TTC549 (cell line): ENCODE data around the gene BRCA2.
"Not testable (repeated sequence)": the region's sequence is repeated elsewhere in the genome, so short reads cannot be mapped to it uniquely, and the experiment has no call there.

ENCODE experiments used
- FAIRE-seq: peaks from 2 replicates; lab custom pipeline; 2012; peaks lifted over from hg19 to GRCh38; lab: Jason Lieb, UNC

Gene BRCA2

DNA sequence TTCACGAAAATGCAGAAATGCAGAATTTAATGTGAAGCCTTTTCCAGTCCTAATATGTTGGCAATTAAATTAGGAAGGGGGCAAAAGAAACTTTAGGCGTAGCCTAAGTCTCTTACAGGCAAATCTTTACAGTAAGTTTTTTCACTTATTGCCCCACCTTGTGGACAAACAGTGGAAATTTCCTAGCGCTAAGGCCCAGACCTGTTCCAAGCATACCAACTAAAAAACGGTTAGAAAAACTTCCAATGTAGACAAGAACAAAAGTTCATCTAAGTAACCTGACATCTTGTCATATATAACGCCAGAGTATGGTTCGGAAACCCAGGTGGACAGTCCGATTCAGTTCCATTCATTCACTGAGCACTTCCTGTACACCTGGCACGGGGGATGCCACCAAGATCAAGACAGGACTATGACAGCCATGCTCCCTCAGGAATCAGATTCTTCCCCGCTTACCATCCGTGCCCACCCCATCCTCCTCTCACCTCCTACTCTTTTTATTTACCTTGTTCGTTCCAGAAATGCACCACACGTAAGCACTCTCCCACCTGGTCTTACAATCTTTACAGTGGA is 5.1 kb upstream of the BRCA2 start:
- FAIRE-seq: peak; percentile 75

DNA sequence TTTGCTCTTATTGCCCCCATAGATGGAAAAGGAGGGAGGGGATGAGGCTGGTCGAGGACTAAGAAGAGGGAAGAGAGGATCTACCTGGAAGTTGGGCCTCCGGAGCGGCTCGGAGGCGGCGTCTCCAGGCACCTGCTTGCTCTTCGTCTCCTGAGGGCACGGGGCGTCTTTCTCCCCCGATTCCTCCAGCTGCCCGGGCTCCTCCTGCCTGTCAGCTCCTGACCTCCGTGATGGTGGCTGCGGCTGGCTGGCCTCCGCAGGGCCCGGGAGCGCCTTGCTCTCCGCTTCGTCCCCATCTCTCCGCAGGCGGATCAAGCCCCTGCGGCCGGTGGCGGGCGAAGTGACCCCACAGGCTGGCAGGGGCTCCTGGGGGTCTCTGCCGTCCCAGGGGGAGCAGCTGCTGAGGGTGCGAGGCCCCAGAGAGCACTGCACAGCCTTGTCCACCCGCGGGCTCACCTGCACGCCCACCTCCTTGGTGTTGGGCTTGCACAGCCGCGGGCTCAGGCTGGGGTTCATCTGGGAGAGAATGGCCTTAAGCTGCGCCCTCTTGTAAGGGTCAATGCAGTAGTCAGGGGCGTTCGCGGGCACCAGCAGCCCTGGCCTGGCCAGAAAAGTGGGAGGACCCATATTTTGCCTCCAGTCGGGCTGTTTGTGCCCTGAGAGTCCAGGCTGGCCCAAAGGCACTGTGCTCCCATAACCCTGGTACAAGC is 4.0 kb upstream of the BRCA2 start:
- FAIRE-seq: no peak

DNA sequence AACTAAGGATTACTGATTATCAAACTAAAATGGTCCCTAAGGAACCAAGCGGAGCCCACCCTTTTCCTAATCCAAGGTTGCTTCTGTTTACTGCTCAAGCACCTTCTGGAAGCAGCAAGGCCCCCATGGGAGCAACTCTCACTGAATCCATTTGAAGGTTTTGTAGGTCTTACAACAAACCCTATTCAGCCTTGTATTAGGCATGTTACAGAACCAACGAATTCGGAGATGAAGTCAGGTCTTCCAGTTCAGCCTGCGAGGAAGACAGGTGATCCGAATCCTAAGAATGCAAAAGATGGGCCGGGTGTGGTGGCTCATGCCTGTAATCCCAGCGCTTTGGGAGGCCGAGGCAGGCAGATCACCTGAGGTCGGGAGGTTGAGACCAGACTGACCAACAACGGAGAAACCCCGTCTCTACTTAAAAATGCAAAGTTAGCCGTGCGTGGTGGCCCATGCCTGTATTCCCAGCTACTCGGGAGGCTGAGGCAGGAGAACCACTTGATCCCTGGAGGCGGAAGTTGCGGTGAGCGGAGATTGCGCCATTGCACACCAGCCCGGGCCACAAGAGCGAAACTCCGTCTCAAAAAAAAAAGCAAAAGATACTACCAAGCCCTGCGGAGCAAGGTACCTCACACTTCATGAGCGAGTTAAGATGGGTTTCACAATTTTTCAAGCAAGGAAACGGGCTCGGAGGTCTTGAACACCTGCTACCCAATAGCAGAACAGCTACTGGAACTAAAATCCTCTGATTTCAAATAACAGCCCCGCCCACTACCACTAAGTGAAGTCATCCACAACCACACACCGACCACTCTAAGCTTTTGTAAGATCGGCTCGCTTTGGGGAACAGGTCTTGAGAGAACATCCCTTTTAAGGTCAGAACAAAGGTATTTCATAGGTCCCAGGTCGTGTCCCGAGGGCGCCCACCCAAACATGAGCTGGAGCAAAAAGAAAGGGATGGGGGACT is 754 bp upstream of the BRCA2 start:
- no peak for FAIRE-seq

DNA sequence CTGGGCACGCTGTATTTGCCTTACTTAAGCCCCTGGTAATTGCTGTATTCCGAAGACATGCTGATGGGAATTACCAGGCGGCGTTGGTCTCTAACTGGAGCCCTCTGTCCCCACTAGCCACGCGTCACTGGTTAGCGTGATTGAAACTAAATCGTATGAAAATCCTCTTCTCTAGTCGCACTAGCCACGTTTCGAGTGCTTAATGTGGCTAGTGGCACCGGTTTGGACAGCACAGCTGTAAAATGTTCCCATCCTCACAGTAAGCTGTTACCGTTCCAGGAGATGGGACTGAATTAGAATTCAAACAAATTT is 676 bp downstream of the BRCA2 start:
- no peak for FAIRE-seq

- no peak for FAIRE-seq
Measured at GRCh38 chr13:32316501-32316900, 1.2 kb downstream of the BRCA2 start.

DNA sequence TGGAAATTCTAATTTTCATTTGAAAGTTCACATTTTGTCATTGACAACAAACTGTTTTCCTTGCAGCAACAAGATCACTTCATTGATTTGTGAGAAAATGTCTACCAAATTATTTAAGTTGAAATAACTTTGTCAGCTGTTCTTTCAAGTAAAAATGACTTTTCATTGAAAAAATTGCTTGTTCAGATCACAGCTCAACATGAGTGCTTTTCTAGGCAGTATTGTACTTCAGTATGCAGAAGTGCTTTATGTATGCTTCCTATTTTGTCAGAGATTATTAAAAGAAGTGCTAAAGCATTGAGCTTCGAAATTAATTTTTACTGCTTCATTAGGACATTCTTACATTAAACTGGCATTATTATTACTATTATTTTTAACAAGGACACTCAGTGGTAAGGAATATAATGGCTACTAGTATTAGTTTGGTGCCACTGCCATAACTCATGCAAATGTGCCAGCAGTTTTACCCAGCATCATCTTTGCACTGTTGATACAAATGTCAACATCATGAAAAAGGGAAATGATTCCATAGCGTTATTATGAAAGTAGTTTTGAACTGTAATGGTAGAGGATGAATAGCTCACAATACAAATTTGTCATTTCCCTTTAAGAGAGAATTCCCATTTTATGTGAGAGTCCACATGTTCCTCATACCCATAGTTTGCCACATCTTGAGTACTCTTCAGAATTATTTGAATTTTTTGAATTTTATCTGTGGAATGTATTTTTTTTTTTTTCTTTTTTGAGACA is 2.6 kb downstream of the BRCA2 start:
- FAIRE-seq: no peak

GRCh38 chr13:32320528-32320927 is 5.2 kb downstream of the BRCA2 start:
- FAIRE-seq: no peak

GRCh38 chr13:32323912-32324311 is 8.6 kb downstream of the BRCA2 start:
- FAIRE-seq: no peak

DNA sequence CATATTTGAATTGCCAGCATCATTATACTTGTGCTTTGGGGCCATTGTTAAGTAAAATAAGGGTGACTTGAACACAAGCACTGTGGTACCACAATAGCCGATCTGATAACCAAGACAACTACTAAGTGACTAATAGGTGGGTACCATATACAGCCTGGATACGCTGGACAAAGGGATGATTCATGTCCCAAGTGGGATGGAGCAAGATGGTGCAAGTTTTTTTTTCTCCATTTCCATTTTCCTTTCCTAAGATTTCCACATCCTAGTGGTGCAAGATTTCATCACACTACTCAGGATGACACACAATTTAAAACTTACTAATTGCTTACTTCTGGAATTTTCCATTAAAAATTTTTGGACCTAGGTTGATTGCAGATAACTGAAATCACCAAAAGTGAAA is 15.1 kb downstream of the BRCA2 start:
- no peak for FAIRE-seq

- FAIRE-seq: no peak
Measured at GRCh38 chr13:32334671-32335070, 19.4 kb downstream of the BRCA2 start.

DNA sequence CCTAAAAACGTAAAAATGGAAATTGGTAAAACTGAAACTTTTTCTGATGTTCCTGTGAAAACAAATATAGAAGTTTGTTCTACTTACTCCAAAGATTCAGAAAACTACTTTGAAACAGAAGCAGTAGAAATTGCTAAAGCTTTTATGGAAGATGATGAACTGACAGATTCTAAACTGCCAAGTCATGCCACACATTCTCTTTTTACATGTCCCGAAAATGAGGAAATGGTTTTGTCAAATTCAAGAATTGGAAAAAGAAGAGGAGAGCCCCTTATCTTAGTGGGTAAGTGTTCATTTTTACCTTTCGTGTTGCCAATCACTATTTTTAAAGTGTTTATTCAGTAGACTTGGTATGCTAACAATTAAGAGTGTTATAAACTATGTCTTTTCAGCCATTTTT is 25.6 kb downstream of the BRCA2 start:
- FAIRE-seq: no peak

DNA sequence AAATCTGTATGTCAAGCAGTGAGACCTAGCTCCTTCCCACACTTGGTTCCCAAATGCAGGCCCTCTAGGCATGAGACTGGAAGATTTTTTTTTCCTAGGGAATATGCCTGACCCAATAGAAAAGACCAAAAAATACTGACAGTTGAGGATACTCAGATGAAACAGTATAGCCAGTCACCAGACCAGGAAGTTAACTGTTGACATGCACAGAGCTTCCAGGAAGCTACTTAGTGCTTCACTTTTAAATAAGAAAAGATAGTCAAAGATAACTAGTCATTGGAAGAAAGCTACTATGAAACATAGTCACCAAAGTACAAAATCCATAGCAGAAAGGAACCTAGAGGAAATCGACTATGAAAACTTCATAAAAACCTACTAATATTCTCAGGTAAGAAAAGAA is 32.3 kb downstream of the BRCA2 start:
- FAIRE-seq: no peak

GRCh38 chr13:32350839-32351441 is 35.6 kb downstream of the BRCA2 start:
- FAIRE-seq: not testable (repeated sequence)

DNA sequence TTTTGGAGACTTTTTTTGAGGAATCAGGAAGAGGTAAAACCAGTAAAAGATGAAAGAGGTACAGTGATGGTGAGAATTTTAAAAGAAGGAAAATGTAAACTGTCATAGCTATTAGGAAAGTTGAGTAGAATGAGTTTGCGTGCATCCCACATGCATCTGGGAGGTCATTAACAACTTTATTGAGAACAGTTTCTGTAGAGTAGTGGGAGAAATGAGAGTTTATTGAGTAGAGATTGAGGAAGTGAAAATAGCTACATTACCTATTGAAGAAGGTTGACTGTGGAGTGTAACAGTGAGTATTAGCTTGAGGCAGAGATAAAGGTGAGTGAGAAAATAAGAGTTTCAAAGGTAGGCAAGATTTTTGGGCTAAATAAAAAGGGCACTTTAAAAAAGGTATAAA is 38.7 kb downstream of the BRCA2 start:
- FAIRE-seq: no peak

- not testable (repeated sequence) for FAIRE-seq
Measured at GRCh38 chr13:32355935-32356334, 40.6 kb downstream of the BRCA2 start.

GRCh38 chr13:32362574-32362973 is 47.3 kb downstream of the BRCA2 start:
- no peak for FAIRE-seq

DNA sequence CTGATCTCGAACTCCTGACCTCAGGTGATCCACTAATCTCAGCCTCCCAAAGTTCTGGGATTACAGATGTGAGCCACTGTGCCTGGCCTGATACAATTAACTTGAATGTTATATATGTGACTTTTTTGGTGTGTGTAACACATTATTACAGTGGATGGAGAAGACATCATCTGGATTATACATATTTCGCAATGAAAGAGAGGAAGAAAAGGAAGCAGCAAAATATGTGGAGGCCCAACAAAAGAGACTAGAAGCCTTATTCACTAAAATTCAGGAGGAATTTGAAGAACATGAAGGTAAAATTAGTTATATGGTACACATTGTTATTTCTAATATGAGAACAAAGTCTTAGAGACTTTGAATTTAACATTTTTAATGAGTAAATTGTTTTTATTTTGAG is 55.5 kb downstream of the BRCA2 start:
- no peak for FAIRE-seq

DNA sequence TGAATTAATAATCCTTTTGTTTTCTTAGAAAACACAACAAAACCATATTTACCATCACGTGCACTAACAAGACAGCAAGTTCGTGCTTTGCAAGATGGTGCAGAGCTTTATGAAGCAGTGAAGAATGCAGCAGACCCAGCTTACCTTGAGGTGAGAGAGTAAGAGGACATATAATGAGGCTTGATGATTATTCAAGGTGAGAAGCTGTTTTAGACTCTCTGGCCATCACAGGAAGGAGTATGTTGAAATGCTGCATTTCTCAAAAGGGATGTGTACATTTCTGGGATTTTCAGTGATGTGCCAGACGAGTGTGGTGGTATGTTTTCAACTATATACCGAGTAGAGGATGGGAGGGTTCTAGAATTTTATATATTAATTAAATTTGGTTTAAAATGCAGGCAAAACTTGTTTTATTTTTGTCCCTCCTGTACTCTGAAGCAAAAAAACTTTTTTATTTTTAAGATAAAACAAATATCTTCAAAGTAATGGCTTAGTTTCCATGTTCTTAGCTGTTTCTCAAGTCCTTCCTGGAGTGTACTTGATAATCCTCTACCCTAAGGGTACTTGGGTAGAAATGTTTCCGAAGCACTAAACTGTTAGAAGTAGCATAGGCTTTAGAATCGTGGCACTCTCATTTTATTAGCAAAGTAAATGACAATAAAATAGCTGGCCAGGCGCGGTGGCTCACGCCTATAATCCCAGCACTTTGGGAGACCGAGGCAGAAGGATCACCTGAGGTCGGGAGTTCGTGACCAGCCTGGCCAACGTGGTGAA is 61.5 kb downstream of the BRCA2 start:
- no peak for FAIRE-seq

DNA sequence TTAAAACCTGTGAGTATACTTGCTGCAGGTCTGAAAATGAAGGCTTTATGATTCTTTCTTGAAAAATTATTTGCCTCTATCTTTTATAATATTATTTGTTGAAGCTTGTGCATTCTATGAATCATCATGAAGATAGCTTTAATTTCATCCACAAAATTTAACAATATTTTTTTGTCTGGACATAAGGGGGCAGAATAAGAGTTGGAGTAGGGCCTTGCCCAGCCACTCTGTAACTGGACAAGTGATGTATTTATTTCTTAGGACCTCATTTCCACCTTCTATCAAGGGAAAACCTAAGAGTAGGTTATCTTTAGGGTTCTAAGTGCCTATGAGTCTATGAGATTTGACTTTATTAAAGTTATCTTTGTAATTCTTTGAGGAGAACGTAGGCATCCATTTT is 62.7 kb downstream of the BRCA2 start:
- FAIRE-seq: no peak

GRCh38 chr13:32381539-32381938 is 66.2 kb downstream of the BRCA2 start:
- no peak for FAIRE-seq

- FAIRE-seq: no peak
Measured at GRCh38 chr13:32383836-32384618, 68.7 kb downstream of the BRCA2 start.
